HFF-Myc (cell line): ENCODE data around the gene ZBTB38.

Experiments
- DNase-seq: peaks from one replicate; pipeline ENCODE4 v3.0.0-alpha.2; 2011; ENCODE audit warnings: low read depth; ENCODE audit errors: extremely low read depth
- H3K4me3 ChIP-seq: replicated peaks from 2 replicates; pipeline ENCODE4 v1.5.1; 2011; ENCODE audit warnings: low read depth, mild to moderate bottlenecking, control low read depth, low read length
- TF ChIP-seq, protein P1 (sequence below): IDR thresholded peaks from 2 replicates; pipeline ENCODE4 v1.5.1; 2012; ENCODE audit warnings: mild to moderate bottlenecking, low read depth, low read length, control low read depth; ENCODE audit errors: missing control alignments

Gene ZBTB38

DNA sequence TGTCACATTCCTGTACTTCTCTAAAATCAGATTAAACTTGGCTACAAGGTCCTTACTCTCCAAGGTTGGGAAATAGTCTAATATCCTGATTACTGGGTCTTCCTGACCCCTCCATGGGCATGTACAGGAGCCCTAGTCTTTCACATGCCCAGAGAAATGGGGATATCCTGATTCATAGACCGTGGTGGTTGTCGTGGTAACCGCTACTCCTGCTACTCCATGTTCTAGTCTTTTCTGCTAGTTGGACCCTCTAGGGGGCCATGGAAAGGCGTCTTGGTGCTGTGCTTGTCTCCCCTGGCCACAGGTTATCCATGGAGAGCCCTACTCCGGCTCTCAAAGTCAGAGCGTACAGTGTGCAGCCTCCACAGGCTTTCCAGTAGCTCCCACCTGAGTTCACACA is 13.1 kb upstream of the ZBTB38 start:
- no peak overlapping the region for H3K4me3 ChIP-seq
- TF ChIP-seq, protein P1, sequence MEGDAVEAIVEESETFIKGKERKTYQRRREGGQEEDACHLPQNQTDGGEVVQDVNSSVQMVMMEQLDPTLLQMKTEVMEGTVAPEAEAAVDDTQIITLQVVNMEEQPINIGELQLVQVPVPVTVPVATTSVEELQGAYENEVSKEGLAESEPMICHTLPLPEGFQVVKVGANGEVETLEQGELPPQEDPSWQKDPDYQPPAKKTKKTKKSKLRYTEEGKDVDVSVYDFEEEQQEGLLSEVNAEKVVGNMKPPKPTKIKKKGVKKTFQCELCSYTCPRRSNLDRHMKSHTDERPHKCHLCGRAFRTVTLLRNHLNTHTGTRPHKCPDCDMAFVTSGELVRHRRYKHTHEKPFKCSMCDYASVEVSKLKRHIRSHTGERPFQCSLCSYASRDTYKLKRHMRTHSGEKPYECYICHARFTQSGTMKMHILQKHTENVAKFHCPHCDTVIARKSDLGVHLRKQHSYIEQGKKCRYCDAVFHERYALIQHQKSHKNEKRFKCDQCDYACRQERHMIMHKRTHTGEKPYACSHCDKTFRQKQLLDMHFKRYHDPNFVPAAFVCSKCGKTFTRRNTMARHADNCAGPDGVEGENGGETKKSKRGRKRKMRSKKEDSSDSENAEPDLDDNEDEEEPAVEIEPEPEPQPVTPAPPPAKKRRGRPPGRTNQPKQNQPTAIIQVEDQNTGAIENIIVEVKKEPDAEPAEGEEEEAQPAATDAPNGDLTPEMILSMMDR: no peak
- no peak for DNase-seq

DNA sequence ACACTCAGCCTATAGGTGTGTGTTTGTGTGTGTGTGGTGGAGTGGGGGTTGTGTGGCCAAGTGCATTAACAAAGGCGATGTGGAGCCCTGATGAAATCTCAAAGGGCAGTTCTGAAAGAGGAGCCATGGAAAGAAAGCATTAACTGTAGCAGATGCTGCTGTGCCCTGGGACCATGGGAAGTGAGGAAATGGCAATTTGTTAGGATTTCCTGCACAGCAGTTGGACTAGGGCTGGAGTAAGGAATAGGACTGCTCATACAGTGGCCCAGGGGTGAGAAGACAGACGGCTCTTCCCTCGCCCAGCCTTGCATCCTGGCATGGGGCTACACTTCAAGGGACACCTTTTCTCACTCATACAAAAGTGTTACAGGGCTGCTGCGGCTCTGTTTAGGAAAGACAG is 12.3 kb upstream of the ZBTB38 start:
- TF ChIP-seq, protein P1: no peak
- DNase-seq: no peak
- H3K4me3 ChIP-seq: no peak overlapping the region

DNA sequence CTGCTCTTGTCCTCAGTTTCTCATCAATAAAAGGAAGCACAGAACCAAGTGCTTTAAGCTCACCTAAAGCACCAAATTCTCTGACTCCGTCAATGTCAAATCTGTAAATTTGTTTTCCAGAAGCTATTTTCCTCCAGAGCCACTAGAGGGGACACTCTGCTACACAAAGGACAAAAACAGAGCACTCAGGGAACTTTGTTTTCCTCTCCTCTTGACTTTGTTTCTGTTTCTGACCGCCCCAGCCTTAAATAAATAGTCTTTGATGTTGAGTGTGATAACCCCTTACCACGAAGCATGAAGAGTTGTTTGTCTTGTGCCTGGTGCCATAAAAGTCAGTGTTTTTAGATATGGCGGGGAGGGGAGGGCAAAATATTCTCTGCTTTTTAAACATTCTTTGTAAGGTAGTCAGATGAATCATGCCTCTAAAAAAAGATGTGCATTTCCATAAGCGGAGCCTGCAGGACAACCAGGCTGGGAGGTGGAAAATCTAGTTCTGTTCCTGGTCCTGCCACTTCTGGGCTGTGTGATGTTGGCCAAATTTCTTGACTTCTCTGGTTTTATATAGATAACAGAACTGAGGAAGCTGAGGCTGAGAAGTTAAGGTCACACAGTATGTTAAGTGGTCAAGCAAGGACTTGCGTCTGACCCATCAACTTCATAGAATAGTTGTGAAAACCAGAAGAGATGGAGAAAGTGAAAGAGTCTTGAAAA is 7.3 kb upstream of the ZBTB38 start:
- H3K4me3 ChIP-seq: no peak overlapping the region
- TF ChIP-seq, protein P1: peak; percentile 73

DNA sequence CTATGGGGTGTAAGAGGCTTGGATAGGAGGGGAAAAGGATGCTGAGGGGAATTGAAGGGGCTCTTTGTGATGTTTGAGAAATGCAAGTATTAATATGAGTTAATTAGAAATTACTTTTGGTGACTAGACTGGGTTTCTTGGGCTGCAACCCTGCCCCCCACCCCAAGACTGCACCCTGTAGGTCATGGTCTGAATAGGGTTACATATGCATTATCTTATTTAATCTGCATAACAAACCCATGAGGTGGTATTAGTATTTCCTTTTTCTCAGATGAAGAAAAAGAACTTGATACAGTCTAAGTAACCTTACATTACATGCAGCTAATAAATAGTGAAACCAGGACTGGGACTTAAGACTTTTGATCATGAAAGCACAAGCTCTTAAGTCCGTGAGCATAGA is 5.6 kb upstream of the ZBTB38 start:
- TF ChIP-seq, protein P1: no peak
- no peak for DNase-seq

More for the DNA sequence above, 7.3 kb upstream of the ZBTB38 start:
- peak; percentile 77 for DNase-seq

DNA sequence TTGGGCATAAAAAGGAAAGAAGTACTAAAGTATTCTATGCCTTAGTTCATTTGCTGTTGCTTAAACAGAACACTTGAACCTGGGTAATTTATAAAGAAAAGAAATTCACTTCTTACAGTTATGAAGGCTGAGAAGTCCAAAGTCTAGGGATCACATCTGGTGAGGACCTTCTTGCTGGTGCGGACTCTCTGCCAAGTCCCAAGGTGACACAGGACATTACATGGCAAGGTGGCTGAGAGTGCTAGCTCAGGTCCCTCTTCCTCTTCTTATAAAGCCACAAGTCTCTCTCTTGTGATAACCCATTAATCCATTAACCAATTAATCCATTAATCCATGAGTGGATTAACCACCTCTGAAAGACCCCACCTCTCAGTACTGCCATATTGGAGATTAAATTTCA is 3.1 kb upstream of the ZBTB38 start:
- DNase-seq: no peak
- H3K4me3 ChIP-seq: no peak overlapping the region
- TF ChIP-seq, protein P1: no peak

More for the DNA sequence above, 5.6 kb upstream of the ZBTB38 start:
- H3K4me3 ChIP-seq: no peak overlapping the region

DNA sequence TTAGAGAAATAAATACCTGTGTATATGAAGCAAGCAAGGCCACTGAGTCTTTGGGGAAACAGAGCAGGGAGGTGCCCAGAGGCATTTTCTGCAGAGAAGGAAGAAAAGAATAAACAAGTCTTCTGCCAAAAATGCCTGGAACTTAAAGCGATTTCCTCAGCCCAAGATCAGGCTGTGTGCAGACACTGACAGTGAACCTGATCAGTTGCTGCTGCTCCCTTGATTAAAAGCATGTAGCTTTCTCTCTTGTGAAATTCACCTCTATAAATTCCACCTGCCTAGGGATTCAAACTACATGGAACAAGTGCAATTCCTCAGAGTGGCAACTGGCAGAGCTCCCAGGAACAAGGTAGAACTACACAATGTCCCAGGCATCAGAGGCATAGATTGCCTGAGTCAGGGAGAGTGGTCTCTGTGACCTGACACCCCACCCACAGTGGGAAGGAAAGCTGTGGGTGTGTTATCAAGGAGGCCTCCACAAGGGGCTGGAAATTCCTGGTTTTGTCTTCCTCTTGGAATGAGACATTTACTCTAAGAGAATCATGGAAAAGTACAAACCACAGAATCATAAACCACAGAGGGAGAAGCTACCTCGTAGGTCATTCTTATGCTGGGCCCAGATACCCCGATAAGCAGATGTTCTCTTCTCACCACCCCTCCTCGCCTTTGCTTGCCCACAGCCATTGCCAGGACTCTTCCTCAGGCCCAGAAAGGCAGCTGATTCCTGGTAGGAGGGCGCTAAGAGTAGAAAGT is 1.8 kb upstream of the ZBTB38 start:
- DNase-seq: peak; percentile 96
- H3K4me3 ChIP-seq: peak overlapping the region; percentile 10
- TF ChIP-seq, protein P1: peak; percentile 21
